ENCODE data around the gene SPON1. TPM values are rescaled to one million over a fixed set of nuclear protein-coding genes. Genes with fewer than 3 reads are reported as not detected.

SPON1 gene
- total and polyA plus RNA-seq, 11 donors, result 1.6 to 20.0 (median 6.8) TPM

DNA sequence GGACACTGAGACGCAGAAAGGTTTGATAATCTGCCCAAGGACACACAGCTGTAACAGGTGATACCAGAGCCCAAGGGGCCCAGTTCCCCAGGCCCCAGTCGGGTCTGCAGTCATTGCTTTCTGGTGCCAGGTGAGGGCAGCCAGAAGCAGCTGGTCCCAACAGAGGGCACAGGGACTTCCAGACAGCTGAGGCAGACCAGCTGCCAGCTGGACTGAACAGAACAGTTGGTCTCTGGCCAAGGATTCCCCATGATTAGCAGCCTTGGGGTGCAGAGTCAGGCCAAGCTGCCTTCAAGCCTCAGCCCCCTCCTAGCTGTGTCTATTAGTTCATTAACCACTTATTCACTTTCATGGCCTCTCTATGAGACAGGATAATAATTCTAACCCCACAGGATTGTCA, 290.9 kb downstream of the SPON1 start:
- DNase-seq (no peak), ATAC-seq (peak in 3 of 4 donors; percentile 23 to 34 (median 31))
- peaks cover 0 to 38% (median 0%) of the 10 kb centered on the region in 9 donors for H3K27me3 ChIP-seq
- 38 to 53% (median 48%) methylated on average over 2 of the region's 2 CpGs for WGBS, 4 donors
- no peaks in the 10 kb centered on the region for H3K9me3 ChIP-seq
- H3K36me3 ChIP-seq, result peaks cover 0 to 3% (median 0%) of the 10 kb centered on the region in 9 donors
- TF ChIP-seq POLR2A (IDR thresholded peaks at IDR 0.05), result no peak
- TF ChIP-seq, protein P1, sequence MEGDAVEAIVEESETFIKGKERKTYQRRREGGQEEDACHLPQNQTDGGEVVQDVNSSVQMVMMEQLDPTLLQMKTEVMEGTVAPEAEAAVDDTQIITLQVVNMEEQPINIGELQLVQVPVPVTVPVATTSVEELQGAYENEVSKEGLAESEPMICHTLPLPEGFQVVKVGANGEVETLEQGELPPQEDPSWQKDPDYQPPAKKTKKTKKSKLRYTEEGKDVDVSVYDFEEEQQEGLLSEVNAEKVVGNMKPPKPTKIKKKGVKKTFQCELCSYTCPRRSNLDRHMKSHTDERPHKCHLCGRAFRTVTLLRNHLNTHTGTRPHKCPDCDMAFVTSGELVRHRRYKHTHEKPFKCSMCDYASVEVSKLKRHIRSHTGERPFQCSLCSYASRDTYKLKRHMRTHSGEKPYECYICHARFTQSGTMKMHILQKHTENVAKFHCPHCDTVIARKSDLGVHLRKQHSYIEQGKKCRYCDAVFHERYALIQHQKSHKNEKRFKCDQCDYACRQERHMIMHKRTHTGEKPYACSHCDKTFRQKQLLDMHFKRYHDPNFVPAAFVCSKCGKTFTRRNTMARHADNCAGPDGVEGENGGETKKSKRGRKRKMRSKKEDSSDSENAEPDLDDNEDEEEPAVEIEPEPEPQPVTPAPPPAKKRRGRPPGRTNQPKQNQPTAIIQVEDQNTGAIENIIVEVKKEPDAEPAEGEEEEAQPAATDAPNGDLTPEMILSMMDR (IDR thresholded peaks at IDR 0.05), result no peak
- H3K4me1 ChIP-seq, result peaks cover 0 to 18% (median 2%) of the 10 kb centered on the region in 12 donors
- intact Hi-C loops (cut with DNase I), result loop anchor here in 1 of 10 donors (5.0 kb wide), 1 partner anchor 481 kb away; no protein-coding TSS in a partner anchor
- no peak overlapping the region for H3K27ac ChIP-seq
- H3K4me3 ChIP-seq, result no peak overlapping the region

DNA sequence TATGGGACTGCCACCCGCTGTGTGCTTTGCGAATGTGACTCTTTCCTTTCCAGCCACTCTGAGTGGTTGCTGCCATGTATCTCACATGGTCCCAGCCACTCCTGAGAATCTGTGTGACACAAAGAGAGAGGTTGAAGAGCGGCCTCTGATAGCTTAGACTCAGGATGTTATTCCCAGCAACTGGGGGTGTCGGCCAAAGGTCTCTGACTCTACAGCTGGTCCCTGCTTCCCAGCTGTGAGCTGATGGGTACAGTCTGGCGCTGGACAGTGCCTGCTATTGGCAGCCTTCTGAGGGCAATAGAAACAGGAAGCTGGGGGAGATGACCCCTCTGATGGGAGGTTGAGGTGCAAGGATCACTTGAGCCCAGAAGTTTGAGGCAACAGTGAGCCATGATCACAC, 291.3 kb downstream of the SPON1 start:
- WGBS, 4 donors, result 60 to 79% (median 77%) methylated on average over 5 of the region's 5 CpGs
- ATAC-seq (peak in 3 of 4 donors; percentile 26 to 47 (median 33)), DNase-seq (no peak)
- no peak overlapping the region for H3K27ac ChIP-seq
- peaks cover 0 to 33% (median 0%) of the 10 kb centered on the region in 9 donors for H3K27me3 ChIP-seq
- no peak overlapping the region for H3K4me3 ChIP-seq
- no peaks in the 10 kb centered on the region for H3K9me3 ChIP-seq
- TF ChIP-seq, protein P1 (IDR thresholded peaks at IDR 0.05), result no peak
- TF ChIP-seq POLR2A (IDR thresholded peaks at IDR 0.05), result no peak
- H3K36me3 ChIP-seq, result peaks cover 0 to 3% (median 0%) of the 10 kb centered on the region in 9 donors
- intact Hi-C loops (cut with DNase I), result loop anchor here in 1 of 10 donors (5.0 kb wide), 1 partner anchor 482 kb away; no protein-coding TSS in a partner anchor
- peaks cover 0 to 14% (median 2%) of the 10 kb centered on the region in 12 donors for H3K4me1 ChIP-seq

DNA sequence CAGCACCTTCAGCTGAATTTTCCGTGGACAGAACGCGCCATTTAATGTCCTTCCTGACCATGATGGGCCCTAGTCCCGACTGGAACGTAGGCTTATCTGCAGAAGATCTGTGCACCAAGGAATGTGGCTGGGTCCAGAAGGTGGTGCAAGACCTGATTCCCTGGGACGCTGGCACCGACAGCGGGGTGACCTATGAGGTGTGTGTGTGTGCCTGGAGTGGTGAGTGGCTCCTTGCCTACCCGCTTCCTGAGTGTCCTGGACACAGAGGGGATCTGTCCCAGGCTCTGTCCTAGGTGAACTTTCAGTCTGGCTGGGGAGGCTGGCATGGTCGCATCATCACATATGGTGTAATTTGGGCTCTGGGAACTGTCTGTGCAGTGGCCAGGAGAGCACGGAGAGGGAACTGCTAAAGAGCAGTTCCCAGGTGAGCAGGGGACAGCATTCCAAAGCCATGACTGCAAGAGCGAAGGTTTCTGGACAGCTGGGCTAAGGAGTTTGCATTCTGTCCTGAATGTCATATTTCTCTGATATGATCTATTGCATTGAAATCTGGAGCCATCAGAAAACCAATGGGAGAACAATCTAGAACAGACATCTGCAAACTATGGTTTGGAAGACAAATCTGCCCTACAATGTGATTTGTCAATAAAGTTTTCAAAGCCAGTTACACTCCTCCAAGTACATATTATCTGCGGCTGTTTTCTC, 292.2 kb downstream of the SPON1 start:
- Histone ChIP-seq H3K36me3 (peaks cover 0 to 4% (median 0%) of the 10 kb centered on the region in 9 donors), H3K9me3 (no peaks in the 10 kb centered on the region), H3K4me3 (no peak overlapping the region), H3K27me3 (peaks cover 0 to 28% (median 0%) of the 10 kb centered on the region in 9 donors), H3K27ac (no peak overlapping the region), H3K4me1 (peaks cover 0 to 10% (median 0%) of the 10 kb centered on the region in 12 donors)
- DNase-seq (no peak), ATAC-seq (no peak)
- TF ChIP-seq, protein P1 (IDR thresholded peaks at IDR 0.05), result no peak
- TF ChIP-seq POLR2A (IDR thresholded peaks at IDR 0.05), result no peak
- WGBS, 4 donors, result 86 to 92% (median 90%) methylated on average over 12 to 13 of the region's 13 CpGs
- intact Hi-C loops (cut with DNase I), result loop anchor here in 1 of 10 donors (5.0 kb wide), 1 partner anchor 482 kb away; no protein-coding TSS in a partner anchor

DNA sequence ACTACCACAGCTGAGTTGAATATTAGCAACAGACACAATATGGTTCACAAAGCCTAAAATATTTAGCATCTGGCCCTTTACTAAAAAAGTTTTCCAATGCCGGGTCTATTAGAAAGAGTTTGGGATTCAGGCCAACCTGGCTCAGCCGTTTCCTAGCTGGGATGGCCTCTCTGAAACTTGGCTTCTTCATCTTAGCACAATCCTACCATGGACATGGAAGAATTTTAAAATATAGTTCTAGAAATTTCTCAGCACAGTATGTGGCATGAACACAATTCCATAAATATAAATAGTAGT, 292.7 kb downstream of the SPON1 start:
- Histone ChIP-seq H3K4me3 (no peak overlapping the region), H3K9me3 (no peaks in the 10 kb centered on the region), H3K4me1 (peaks cover 0 to 10% (median 0%) of the 10 kb centered on the region in 12 donors), H3K27ac (no peak overlapping the region), H3K27me3 (peaks cover 0 to 25% (median 0%) of the 10 kb centered on the region in 9 donors), H3K36me3 (peaks cover 0 to 4% (median 0%) of the 10 kb centered on the region in 9 donors)
- 19 to 36% (median 28%) methylated on average over 2 of the region's 2 CpGs for WGBS, 4 donors
- TF ChIP-seq POLR2A (IDR thresholded peaks at IDR 0.05), result no peak
- TF ChIP-seq, protein P1 (IDR thresholded peaks at IDR 0.05), result no peak
- ATAC-seq (no peak), DNase-seq (no peak)
- intact Hi-C loops (cut with DNase I), result no loop called here

Measured in heart left ventricle (tissue), 16 donors.